OCI-LY3 (cell line): ENCODE measurements around the gene KCNE4.
"Not testable (repeated sequence)": the region's sequence is repeated elsewhere in the genome, so short reads cannot be mapped to it uniquely, and the experiment has no call there.

Experiments used
- H2AFZ ChIP-seq: fragments of 200-600, 300-600 bp; shearing (Covaris generic); 2 replicates; pipeline ENCODE4 v1.6.0; 2014; ENCODE audit warnings: antibody characterized with exemption, low read depth, low read length
- H3K27ac ChIP-seq: fragments of 200-600, 300-600 bp; sonication (generic); 2 replicates; pipeline ENCODE4 v1.5.1; 2014; ENCODE audit warnings: mild to moderate bottlenecking, low read length, moderate library complexity, mixed read lengths
- H3K27me3 ChIP-seq: fragments of 200-600, 300-600 bp; sonication (generic); 2 replicates; pipeline ENCODE4 v1.6.1; 2014; ENCODE audit warnings: low read depth, low read length, mixed read lengths
- H3K36me3 ChIP-seq: fragments of 200-600, 300-600 bp; sonication (generic); replicated peaks from 2 replicates; pipeline ENCODE3; 2014; ENCODE audit warnings: low read depth, low read length, mixed read lengths
- H3K4me1 ChIP-seq: fragments of 300-600, 200-600 bp; sonication (generic); 2 replicates; pipeline ENCODE4 v1.6.1; 2014; ENCODE audit warnings: low read length, mixed read lengths
- H3K4me2 ChIP-seq: fragments of 200-600, 300-600 bp; sonication (generic); 2 replicates; pipeline ENCODE4 v1.6.1; 2014; ENCODE audit warnings: low read length, mixed read lengths
- H3K4me3 ChIP-seq: fragments of 300-600, 200-600 bp; sonication (generic); 2 replicates; pipeline ENCODE4 v1.5.1; 2014; ENCODE audit warnings: antibody characterized with exemption, mild to moderate bottlenecking, low read length, moderate library complexity
- H3K79me2 ChIP-seq: fragments of 300-600, 200-600 bp; shearing (Covaris generic); 2 replicates; pipeline ENCODE4 v1.6.1; 2014; ENCODE audit warnings: mild to moderate bottlenecking, low read length, mixed read lengths
- H3K9ac ChIP-seq: fragments of 300-600, 200-600 bp; shearing (Covaris generic); 2 replicates; pipeline ENCODE4 v1.6.0; 2014; ENCODE audit warnings: mild to moderate bottlenecking, low read length, moderate library complexity
- H3K9me3 ChIP-seq: fragments of 200-600, 300-600 bp; shearing (Covaris generic); 2 replicates; pipeline ENCODE4 v1.6.1; 2014; ENCODE audit warnings: low read length, mixed read lengths; ENCODE audit not compliant: insufficient read depth
- H4K20me1 ChIP-seq: fragments of 200-600, 300-600 bp; sonication (generic); 2 replicates; pipeline ENCODE4 v1.6.1; 2016; ENCODE audit warnings: low read length, mixed read lengths; ENCODE audit not compliant: insufficient read depth
- EZH2phosphoT487 ChIP-seq: fragments of 200-600 bp; shearing (Covaris generic); IDR thresholded peaks from 2 replicates; pipeline ENCODE4 v1.6.1; 2018; ENCODE audit warnings: antibody characterized with exemption, mixed run types, low read depth
- TF ChIP-seq, protein P1 (sequence below): fragments of 200-600, 300-600 bp; sonication (generic); IDR thresholded peaks from 2 replicates; pipeline ENCODE4 v1.5.1; 2014; ENCODE audit warnings: antibody characterized with exemption, low read length, low read depth

KCNE4 gene

GRCh38 chr2:223076573-223076972, 24.6 kb downstream of the KCNE4 start:
- Histone ChIP-seq H4K20me1 (no peaks in the 10 kb centered on the region), H3K4me3 (no peak overlapping the region), H3K9me3 (no peaks in the 10 kb centered on the region), H3K79me2 (no peaks in the 10 kb centered on the region), H2AFZ (no peak overlapping the region), H3K27ac (no peak overlapping the region), H3K36me3 (no peaks in the 10 kb centered on the region), H3K9ac (no peak overlapping the region), H3K27me3 (no peaks in the 10 kb centered on the region), H3K4me1 (no peaks in the 10 kb centered on the region), H3K4me2 (no peak overlapping the region)
- TF ChIP-seq EZH2phosphoT487: no peak
- TF ChIP-seq, protein P1, sequence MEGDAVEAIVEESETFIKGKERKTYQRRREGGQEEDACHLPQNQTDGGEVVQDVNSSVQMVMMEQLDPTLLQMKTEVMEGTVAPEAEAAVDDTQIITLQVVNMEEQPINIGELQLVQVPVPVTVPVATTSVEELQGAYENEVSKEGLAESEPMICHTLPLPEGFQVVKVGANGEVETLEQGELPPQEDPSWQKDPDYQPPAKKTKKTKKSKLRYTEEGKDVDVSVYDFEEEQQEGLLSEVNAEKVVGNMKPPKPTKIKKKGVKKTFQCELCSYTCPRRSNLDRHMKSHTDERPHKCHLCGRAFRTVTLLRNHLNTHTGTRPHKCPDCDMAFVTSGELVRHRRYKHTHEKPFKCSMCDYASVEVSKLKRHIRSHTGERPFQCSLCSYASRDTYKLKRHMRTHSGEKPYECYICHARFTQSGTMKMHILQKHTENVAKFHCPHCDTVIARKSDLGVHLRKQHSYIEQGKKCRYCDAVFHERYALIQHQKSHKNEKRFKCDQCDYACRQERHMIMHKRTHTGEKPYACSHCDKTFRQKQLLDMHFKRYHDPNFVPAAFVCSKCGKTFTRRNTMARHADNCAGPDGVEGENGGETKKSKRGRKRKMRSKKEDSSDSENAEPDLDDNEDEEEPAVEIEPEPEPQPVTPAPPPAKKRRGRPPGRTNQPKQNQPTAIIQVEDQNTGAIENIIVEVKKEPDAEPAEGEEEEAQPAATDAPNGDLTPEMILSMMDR: no peak

DNA sequence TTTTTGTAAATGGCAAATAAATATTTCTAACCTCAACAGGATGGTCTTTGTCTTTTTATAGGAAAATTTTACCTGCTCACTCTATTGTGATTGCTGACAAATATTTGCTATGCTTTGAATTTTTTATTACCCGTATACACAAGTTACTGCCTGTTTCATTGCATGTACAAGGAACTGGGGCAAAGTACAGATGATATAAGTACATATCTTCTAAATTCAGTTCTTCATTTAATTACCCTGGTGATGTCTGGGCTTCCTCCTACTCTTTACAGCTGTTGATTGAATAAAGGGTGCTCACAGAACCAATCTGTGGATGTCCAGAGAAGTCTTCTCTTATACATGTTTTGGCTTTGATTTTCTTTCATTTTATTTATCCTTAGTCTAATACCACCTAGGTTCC, 26.5 kb downstream of the KCNE4 start:
- Histone ChIP-seq H3K27ac (no peak overlapping the region), H4K20me1 (no peaks in the 10 kb centered on the region), H3K4me2 (no peak overlapping the region), H3K4me3 (no peak overlapping the region), H3K9ac (no peak overlapping the region), H3K4me1 (no peaks in the 10 kb centered on the region), H3K36me3 (no peaks in the 10 kb centered on the region), H3K27me3 (no peaks in the 10 kb centered on the region), H3K79me2 (no peaks in the 10 kb centered on the region), H2AFZ (no peak overlapping the region), H3K9me3 (no peaks in the 10 kb centered on the region)
- no peak for TF ChIP-seq EZH2phosphoT487
- TF ChIP-seq, protein P1: no peak

DNA sequence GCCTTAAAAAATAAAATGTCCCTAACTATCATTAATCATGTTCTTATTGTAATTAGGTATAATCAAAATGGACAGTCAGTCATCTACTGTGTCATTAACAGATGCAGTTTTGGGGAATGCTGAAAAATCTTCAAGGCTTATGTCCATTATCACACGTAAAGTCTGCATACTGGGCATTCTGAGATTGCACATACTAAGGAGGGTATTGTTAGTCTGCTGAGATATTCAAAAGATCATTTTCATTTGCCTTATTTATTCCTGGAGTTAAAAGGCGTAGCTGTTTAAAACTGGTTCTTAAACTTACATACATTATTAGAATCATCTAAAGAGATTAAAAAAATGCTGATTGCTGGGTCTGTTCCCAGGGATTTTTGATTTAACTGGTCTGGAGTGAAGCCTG, 27.4 kb downstream of the KCNE4 start:
- no peak overlapping the region for H2AFZ ChIP-seq
- TF ChIP-seq, protein P1: no peak
- no peak for TF ChIP-seq EZH2phosphoT487
- H3K4me1 ChIP-seq: no peaks in the 10 kb centered on the region
- no peaks in the 10 kb centered on the region for H3K9me3 ChIP-seq
- no peak overlapping the region for H3K9ac ChIP-seq
- H3K79me2 ChIP-seq: no peaks in the 10 kb centered on the region
- H3K4me2 ChIP-seq: no peak overlapping the region
- no peaks in the 10 kb centered on the region for H4K20me1 ChIP-seq
- H3K4me3 ChIP-seq: no peak overlapping the region
- no peaks in the 10 kb centered on the region for H3K36me3 ChIP-seq
- H3K27ac ChIP-seq: no peak overlapping the region
- H3K27me3 ChIP-seq: no peaks in the 10 kb centered on the region

DNA sequence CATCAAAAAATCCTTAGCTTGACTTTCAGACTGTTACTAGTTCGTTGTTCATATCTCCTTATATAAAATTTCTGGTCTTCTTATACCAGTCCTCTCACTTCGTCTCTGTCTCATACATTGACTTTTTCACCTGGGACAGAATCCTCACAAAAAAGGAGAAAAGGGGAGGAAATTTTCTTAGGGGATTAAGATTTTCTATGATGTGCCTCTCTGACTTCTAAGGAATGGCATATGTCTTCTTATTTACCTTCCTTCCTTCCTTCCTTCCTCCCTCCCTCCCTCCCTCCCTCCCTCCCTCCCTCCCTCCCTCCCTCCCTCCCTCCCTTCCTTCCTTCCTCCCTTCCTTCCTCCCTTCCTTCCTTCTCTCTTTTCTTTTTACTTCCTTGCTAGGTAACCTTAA, 27.9 kb downstream of the KCNE4 start:
- Histone ChIP-seq H3K9me3 (no peaks in the 10 kb centered on the region), H3K4me3 (no peak overlapping the region), H3K36me3 (no peaks in the 10 kb centered on the region), H3K27ac (no peak overlapping the region), H3K79me2 (no peaks in the 10 kb centered on the region), H3K4me1 (no peaks in the 10 kb centered on the region), H3K27me3 (no peaks in the 10 kb centered on the region), H3K9ac (no peak overlapping the region), H4K20me1 (no peaks in the 10 kb centered on the region), H2AFZ (no peak overlapping the region), H3K4me2 (no peak overlapping the region)
- TF ChIP-seq, protein P1: no peak
- TF ChIP-seq EZH2phosphoT487: no peak

DNA sequence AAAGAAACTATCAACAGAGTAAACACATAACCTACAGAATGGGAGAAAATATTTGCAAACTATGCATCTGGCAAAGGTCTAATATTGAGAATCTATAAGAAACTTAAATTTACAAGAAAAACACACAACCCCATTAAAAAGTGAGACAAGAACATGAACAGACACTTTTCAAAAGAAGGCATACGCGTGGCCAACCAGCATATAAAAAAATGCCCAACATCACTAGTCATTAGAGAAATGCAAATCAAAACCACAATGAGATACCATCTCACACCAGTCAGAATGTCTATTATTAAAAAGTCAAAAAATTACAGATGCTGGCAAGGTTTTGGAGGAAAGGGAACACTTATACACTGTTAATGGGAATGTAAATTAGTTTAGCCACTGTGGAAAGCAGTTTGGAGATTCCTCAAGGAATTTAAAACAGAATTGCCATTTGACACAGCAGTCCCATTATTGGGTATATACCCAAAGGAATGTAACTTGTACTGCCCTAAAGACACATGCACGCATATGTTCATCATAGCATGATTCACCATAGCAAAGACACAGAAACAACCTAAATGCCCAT, 28.9 kb downstream of the KCNE4 start:
- not testable (repeated sequence) for H3K79me2 ChIP-seq, H2AFZ ChIP-seq, H3K4me1 ChIP-seq, H3K9ac ChIP-seq, H3K27ac ChIP-seq, H4K20me1 ChIP-seq, H3K36me3 ChIP-seq, H3K4me2 ChIP-seq, H3K27me3 ChIP-seq, H3K4me3 ChIP-seq, H3K9me3 ChIP-seq
